Measurements from ENCODE around the gene SPAG4. TPM values are rescaled to one million over a fixed set of nuclear protein-coding genes. Genes with fewer than 3 reads are reported as not detected.

SPAG4 gene
- total RNA-seq, 1 donor from 2014 or later: 4.2 TPM

GRCh38 chr20:35599776-35600120 is 15.9 kb upstream of the SPAG4 start:
- intact Hi-C loops (cut with DNase I): no loop called here
- TF ChIP-seq, protein P1, sequence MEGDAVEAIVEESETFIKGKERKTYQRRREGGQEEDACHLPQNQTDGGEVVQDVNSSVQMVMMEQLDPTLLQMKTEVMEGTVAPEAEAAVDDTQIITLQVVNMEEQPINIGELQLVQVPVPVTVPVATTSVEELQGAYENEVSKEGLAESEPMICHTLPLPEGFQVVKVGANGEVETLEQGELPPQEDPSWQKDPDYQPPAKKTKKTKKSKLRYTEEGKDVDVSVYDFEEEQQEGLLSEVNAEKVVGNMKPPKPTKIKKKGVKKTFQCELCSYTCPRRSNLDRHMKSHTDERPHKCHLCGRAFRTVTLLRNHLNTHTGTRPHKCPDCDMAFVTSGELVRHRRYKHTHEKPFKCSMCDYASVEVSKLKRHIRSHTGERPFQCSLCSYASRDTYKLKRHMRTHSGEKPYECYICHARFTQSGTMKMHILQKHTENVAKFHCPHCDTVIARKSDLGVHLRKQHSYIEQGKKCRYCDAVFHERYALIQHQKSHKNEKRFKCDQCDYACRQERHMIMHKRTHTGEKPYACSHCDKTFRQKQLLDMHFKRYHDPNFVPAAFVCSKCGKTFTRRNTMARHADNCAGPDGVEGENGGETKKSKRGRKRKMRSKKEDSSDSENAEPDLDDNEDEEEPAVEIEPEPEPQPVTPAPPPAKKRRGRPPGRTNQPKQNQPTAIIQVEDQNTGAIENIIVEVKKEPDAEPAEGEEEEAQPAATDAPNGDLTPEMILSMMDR (IDR thresholded peaks at IDR 0.05): no peak
- Histone ChIP-seq H3K36me3 (no peaks in the 10 kb centered on the region), H3K4me1 (peaks cover 20% of the 10 kb centered on the region), H3K4me3 (no peak overlapping the region), H3K27me3 (ENCODE audit: low read depth) (peaks cover 28% of the 10 kb centered on the region), H3K9me3 (no peaks in the 10 kb centered on the region), H3K27ac (no peak overlapping the region)
- ATAC-seq (no peak), DNase-seq (no peak)

DNA sequence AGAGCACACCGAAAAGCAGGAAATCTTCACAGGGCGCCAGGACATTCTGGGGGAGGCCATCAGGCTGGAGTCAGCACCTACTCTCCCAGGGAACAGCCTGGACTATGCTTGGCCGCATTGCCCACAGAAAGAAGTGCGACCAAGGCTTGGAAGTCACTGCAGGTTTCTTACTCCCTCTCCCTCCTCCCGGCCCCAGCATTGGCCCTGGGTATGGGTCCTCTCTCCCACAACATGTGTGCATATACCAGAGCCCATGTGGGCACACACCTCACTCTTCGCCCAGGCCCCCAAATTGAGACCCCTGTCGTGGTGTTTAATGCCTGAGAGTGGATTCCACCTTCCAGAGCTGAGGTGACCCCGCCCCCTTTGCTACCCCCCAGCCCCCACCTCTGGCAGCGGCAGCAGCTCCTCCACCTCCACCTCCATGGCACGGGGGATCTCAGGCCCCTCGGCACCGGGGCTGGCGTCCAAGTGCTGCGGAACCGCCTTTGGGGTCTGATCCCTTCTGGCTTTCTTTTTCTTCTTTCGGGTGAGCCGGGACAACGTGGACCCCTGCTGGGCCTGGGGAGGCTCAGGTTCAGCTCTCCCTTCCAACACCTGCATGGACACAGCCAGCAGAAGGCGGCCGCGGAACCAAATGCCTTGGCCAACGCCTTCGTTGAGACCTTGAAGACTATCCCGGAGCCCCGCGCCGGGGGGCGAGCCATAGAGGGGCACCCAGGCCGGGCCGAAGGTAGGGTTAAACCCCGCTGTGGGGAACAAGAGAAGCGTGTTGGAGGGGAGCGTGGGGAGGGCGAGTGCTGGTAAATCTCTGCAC is 15.2 kb upstream of the SPAG4 start:
- Histone ChIP-seq H3K27ac (no peak overlapping the region), H3K36me3 (no peaks in the 10 kb centered on the region), H3K27me3 (ENCODE audit: low read depth) (peaks cover 28% of the 10 kb centered on the region), H3K4me3 (peak overlapping the region; percentile 57), H3K9me3 (no peaks in the 10 kb centered on the region), H3K4me1 (peaks cover 20% of the 10 kb centered on the region)
- DNase-seq: no peak
- TF ChIP-seq, protein P1 (IDR thresholded peaks at IDR 0.05): no peak
- ATAC-seq: no peak
- intact Hi-C loops (cut with DNase I): no loop called here

GRCh38 chr20:35600993-35601973 is 14.3 kb upstream of the SPAG4 start:
- intact Hi-C loops (cut with DNase I): no loop called here
- DNase-seq (peak; percentile 87), ATAC-seq (peak; percentile 88 to 91)
- Histone ChIP-seq H3K4me1 (peaks cover 20% of the 10 kb centered on the region), H3K27me3 (ENCODE audit: low read depth) (peaks cover 28% of the 10 kb centered on the region), H3K4me3 (peak overlapping the region; percentile 57), H3K9me3 (no peaks in the 10 kb centered on the region), H3K36me3 (no peaks in the 10 kb centered on the region), H3K27ac (no peak overlapping the region)
- TF ChIP-seq, protein P1 (IDR thresholded peaks at IDR 0.05): peak; percentile 59

- H3K9me3 ChIP-seq: no peaks in the 10 kb centered on the region
- H3K36me3 ChIP-seq: no peaks in the 10 kb centered on the region
- TF ChIP-seq, protein P1 (IDR thresholded peaks at IDR 0.05): no peak
- H3K27me3 ChIP-seq (ENCODE audit: low read depth): peaks cover 28% of the 10 kb centered on the region
- ATAC-seq: peak in 1 of 2 donors; percentile 4
- intact Hi-C loops (cut with DNase I): no loop called here
- no peak for DNase-seq
- peak overlapping the region; percentile 57 for H3K4me3 ChIP-seq
- H3K4me1 ChIP-seq: peaks cover 20% of the 10 kb centered on the region
- H3K27ac ChIP-seq: no peak overlapping the region
Measured at GRCh38 chr20:35601990-35602389, 13.6 kb upstream of the SPAG4 start.

- Histone ChIP-seq H3K27ac (no peak overlapping the region), H3K27me3 (ENCODE audit: low read depth) (peaks cover 28% of the 10 kb centered on the region), H3K4me3 (no peak overlapping the region), H3K9me3 (no peaks in the 10 kb centered on the region), H3K4me1 (peaks cover 20% of the 10 kb centered on the region), H3K36me3 (no peaks in the 10 kb centered on the region)
- intact Hi-C loops (cut with DNase I): no loop called here
- DNase-seq (no peak), ATAC-seq (no peak)
- TF ChIP-seq, protein P1 (IDR thresholded peaks at IDR 0.05): no peak
Measured at GRCh38 chr20:35602851-35603495, 12.7 kb upstream of the SPAG4 start.

All from lower lobe of right lung (tissue), 2 donors.